ENCODE measurements around the gene ZNF362.

Gene ZNF362

GRCh38 chr1:33270808-33271465 is 14.6 kb downstream of the ZNF362 start:
- peaks cover 5% of the 10 kb centered on the region for H3K36me3 ChIP-seq (ENCODE audit: insufficient read depth, low read length)

GRCh38 chr1:33271666-33272505 is 15.6 kb downstream of the ZNF362 start:
- no peaks in the 10 kb centered on the region for H3K9me3 ChIP-seq (replicated peaks; ENCODE audit: low read length)
- no peak overlapping the region for H3K4me3 ChIP-seq (ENCODE audit: low read length)
- no peak overlapping the region for H3K4me2 ChIP-seq (ENCODE audit: low read length)
- H3K27me3 ChIP-seq (ENCODE audit: control insufficient read depth, insufficient read depth, low read length): no peaks in the 10 kb centered on the region
- no peak overlapping the region for H3K9ac ChIP-seq (ENCODE audit: low read depth, low read length)
- H3K36me3 ChIP-seq (ENCODE audit: insufficient read depth, low read length): peaks cover 8% of the 10 kb centered on the region
- no peaks in the 10 kb centered on the region for H3K4me1 ChIP-seq (ENCODE audit: control insufficient read depth, insufficient read depth, low read length)

More at GRCh38 chr1:33270808-33271465, 14.6 kb downstream of the ZNF362 start:
- H3K4me3 ChIP-seq (ENCODE audit: low read length): no peak overlapping the region
- H3K4me1 ChIP-seq (ENCODE audit: control insufficient read depth, insufficient read depth, low read length): no peaks in the 10 kb centered on the region
- H3K27me3 ChIP-seq (ENCODE audit: control insufficient read depth, insufficient read depth, low read length): no peaks in the 10 kb centered on the region
- no peak overlapping the region for H3K4me2 ChIP-seq (ENCODE audit: low read length)
- no peaks in the 10 kb centered on the region for H3K9me3 ChIP-seq (replicated peaks; ENCODE audit: low read length)
- no peak overlapping the region for H3K9ac ChIP-seq (ENCODE audit: low read depth, low read length)

- peaks cover 12% of the 10 kb centered on the region for H3K36me3 ChIP-seq (ENCODE audit: insufficient read depth, low read length)
- no peak overlapping the region for H3K4me3 ChIP-seq (ENCODE audit: low read length)
- H3K4me2 ChIP-seq (ENCODE audit: low read length): no peak overlapping the region
- H3K9ac ChIP-seq (ENCODE audit: low read depth, low read length): no peak overlapping the region
- H3K9me3 ChIP-seq (replicated peaks; ENCODE audit: low read length): no peaks in the 10 kb centered on the region
- H3K27me3 ChIP-seq (ENCODE audit: control insufficient read depth, insufficient read depth, low read length): no peaks in the 10 kb centered on the region
- H3K4me1 ChIP-seq (ENCODE audit: control insufficient read depth, insufficient read depth, low read length): no peaks in the 10 kb centered on the region
These were observed 16.2 kb downstream of the ZNF362 start for GRCh38 chr1:33272509-33272908.

GRCh38 chr1:33272930-33273329 is 16.6 kb downstream of the ZNF362 start:
- H3K9me3 ChIP-seq (replicated peaks; ENCODE audit: low read length): no peaks in the 10 kb centered on the region
- peaks cover 12% of the 10 kb centered on the region for H3K36me3 ChIP-seq (ENCODE audit: insufficient read depth, low read length)
- no peaks in the 10 kb centered on the region for H3K27me3 ChIP-seq (ENCODE audit: control insufficient read depth, insufficient read depth, low read length)
- no peak overlapping the region for H3K4me2 ChIP-seq (ENCODE audit: low read length)
- H3K4me1 ChIP-seq (ENCODE audit: control insufficient read depth, insufficient read depth, low read length): no peaks in the 10 kb centered on the region
- no peak overlapping the region for H3K9ac ChIP-seq (ENCODE audit: low read depth, low read length)
- no peak overlapping the region for H3K4me3 ChIP-seq (ENCODE audit: low read length)

- Histone ChIP-seq H3K27me3 (ENCODE audit: control insufficient read depth, insufficient read depth, low read length) (no peaks in the 10 kb centered on the region), H3K36me3 (ENCODE audit: insufficient read depth, low read length) (peaks cover 12% of the 10 kb centered on the region), H3K4me3 (ENCODE audit: low read length) (no peak overlapping the region), H3K4me1 (ENCODE audit: control insufficient read depth, insufficient read depth, low read length) (no peaks in the 10 kb centered on the region), H3K4me2 (ENCODE audit: low read length) (no peak overlapping the region), H3K9ac (ENCODE audit: low read depth, low read length) (no peak overlapping the region), H3K9me3 (replicated peaks; ENCODE audit: low read length) (no peaks in the 10 kb centered on the region)
These were observed 17.1 kb downstream of the ZNF362 start for GRCh38 chr1:33273406-33273805.

GRCh38 chr1:33273961-33274371 is 17.7 kb downstream of the ZNF362 start:
- Histone ChIP-seq H3K4me3 (ENCODE audit: low read length) (no peak overlapping the region), H3K4me1 (ENCODE audit: control insufficient read depth, insufficient read depth, low read length) (no peaks in the 10 kb centered on the region), H3K9me3 (replicated peaks; ENCODE audit: low read length) (no peaks in the 10 kb centered on the region), H3K4me2 (ENCODE audit: low read length) (no peak overlapping the region), H3K36me3 (ENCODE audit: insufficient read depth, low read length) (peaks cover 16% of the 10 kb centered on the region), H3K9ac (ENCODE audit: low read depth, low read length) (no peak overlapping the region), H3K27me3 (ENCODE audit: control insufficient read depth, insufficient read depth, low read length) (no peaks in the 10 kb centered on the region)

- peaks cover 16% of the 10 kb centered on the region for H3K36me3 ChIP-seq (ENCODE audit: insufficient read depth, low read length)
- H3K4me1 ChIP-seq (ENCODE audit: control insufficient read depth, insufficient read depth, low read length): no peaks in the 10 kb centered on the region
- H3K27me3 ChIP-seq (ENCODE audit: control insufficient read depth, insufficient read depth, low read length): no peaks in the 10 kb centered on the region
- no peak overlapping the region for H3K4me3 ChIP-seq (ENCODE audit: low read length)
- H3K9ac ChIP-seq (ENCODE audit: low read depth, low read length): no peak overlapping the region
- no peak overlapping the region for H3K4me2 ChIP-seq (ENCODE audit: low read length)
- H3K9me3 ChIP-seq (replicated peaks; ENCODE audit: low read length): no peaks in the 10 kb centered on the region
These were observed 18.2 kb downstream of the ZNF362 start for GRCh38 chr1:33274446-33274845.

GRCh38 chr1:33275195-33275594 is 18.9 kb downstream of the ZNF362 start:
- Histone ChIP-seq H3K36me3 (ENCODE audit: insufficient read depth, low read length) (peaks cover 16% of the 10 kb centered on the region), H3K9me3 (replicated peaks; ENCODE audit: low read length) (no peaks in the 10 kb centered on the region), H3K9ac (ENCODE audit: low read depth, low read length) (no peak overlapping the region), H3K27me3 (ENCODE audit: control insufficient read depth, insufficient read depth, low read length) (no peaks in the 10 kb centered on the region), H3K4me1 (ENCODE audit: control insufficient read depth, insufficient read depth, low read length) (no peaks in the 10 kb centered on the region), H3K4me3 (ENCODE audit: low read length) (no peak overlapping the region), H3K4me2 (ENCODE audit: low read length) (no peak overlapping the region)

- H3K36me3 ChIP-seq (ENCODE audit: insufficient read depth, low read length): peaks cover 16% of the 10 kb centered on the region
- H3K4me3 ChIP-seq (ENCODE audit: low read length): no peak overlapping the region
- H3K9ac ChIP-seq (ENCODE audit: low read depth, low read length): no peak overlapping the region
These were observed 19.6 kb downstream of the ZNF362 start for GRCh38 chr1:33275706-33276572.

GRCh38 chr1:33276573-33277298 is 20.4 kb downstream of the ZNF362 start:
- H3K4me3 ChIP-seq (ENCODE audit: low read length): no peak overlapping the region
- H3K27me3 ChIP-seq (ENCODE audit: control insufficient read depth, insufficient read depth, low read length): no peaks in the 10 kb centered on the region
- H3K9me3 ChIP-seq (replicated peaks; ENCODE audit: low read length): no peaks in the 10 kb centered on the region
- peaks cover 15% of the 10 kb centered on the region for H3K36me3 ChIP-seq (ENCODE audit: insufficient read depth, low read length)
- no peak overlapping the region for H3K4me2 ChIP-seq (ENCODE audit: low read length)
- H3K9ac ChIP-seq (ENCODE audit: low read depth, low read length): no peak overlapping the region
- no peaks in the 10 kb centered on the region for H3K4me1 ChIP-seq (ENCODE audit: control insufficient read depth, insufficient read depth, low read length)

More at GRCh38 chr1:33275706-33276572, 19.6 kb downstream of the ZNF362 start:
- H3K9me3 ChIP-seq (replicated peaks; ENCODE audit: low read length): no peaks in the 10 kb centered on the region
- H3K4me1 ChIP-seq (ENCODE audit: control insufficient read depth, insufficient read depth, low read length): no peaks in the 10 kb centered on the region
- no peaks in the 10 kb centered on the region for H3K27me3 ChIP-seq (ENCODE audit: control insufficient read depth, insufficient read depth, low read length)
- no peak overlapping the region for H3K4me2 ChIP-seq (ENCODE audit: low read length)

All from skeletal muscle satellite cell (primary cell).